Left ventricle myocardium superior (tissue), 1 donor: ENCODE measurements around the gene RAET1L. TPM values are rescaled to one million over a fixed set of nuclear protein-coding genes. Genes with fewer than 3 reads are reported as not detected.
"Not testable (repeated sequence)": the region's sequence is repeated elsewhere in the genome, so short reads cannot be mapped to it uniquely, and the experiment has no call there.

Source experiments
- ATAC-seq: fragments of 200-7000 bp; cut with Tn5 transposase; one replicate; pipeline ENCODE4 v1.9.1; 2020; ENCODE audit warnings: mild to moderate bottlenecking, moderate library complexity
- DNase-seq: peaks from one replicate; pipeline ENCODE4 v3.0.0-alpha.2; 2020
- intact Hi-C: fragments of 100-400 bp; cut with micrococcal nuclease; formaldehyde crosslinking; loops from one replicate; pipeline ENCODE4 v1.11.0; 2022
- total RNA-seq: library from RNA; stranded (reverse); fragmentation: NEBNext Ultra II Directional; extraction: Animal tissue kit (Norgen Biotek cat#: 25700); gene quantifications from one replicate; pipeline ENCODE4 v1.2.1, GENCODE V29; 2021
- donor health status: DM: no; HTN: yes; CAD: no; lungs with severe emphysema.

Gene RAET1L
- total RNA-seq, 1 donor from 2014 or later = not detected

GRCh38 chr6:149974825-149975224 is 50.5 kb downstream of the RAET1L start:
- ATAC-seq (no peak), DNase-seq (no peak)
- intact Hi-C loops = no loop called here

GRCh38 chr6:149974394-149974793 is 50.9 kb downstream of the RAET1L start:
- DNase-seq, intact Hi-C loops, ATAC-seq: not testable (repeated sequence)

- ATAC-seq (no peak), DNase-seq (no peak)
- intact Hi-C loops = no loop called here
These were observed 55.7 kb downstream of the RAET1L start for GRCh38 chr6:149969635-149970034.

- DNase-seq, intact Hi-C loops, ATAC-seq: not testable (repeated sequence)
These were observed 56.4 kb downstream of the RAET1L start for GRCh38 chr6:149968909-149969308.

Other genes with a start within 250 kb of the RAET1L start
- 21.5 TPM for gene LRP11, start 161.2 kb downstream of the RAET1L start, total RNA-seq
- gene RAET1E, start 127.4 kb downstream of the RAET1L start, total RNA-seq = 0.79 TPM
- 0.32 TPM for gene RAET1G, start 102.4 kb downstream of the RAET1L start, total RNA-seq
- gene ULBP2, start 83.5 kb downstream of the RAET1L start, total RNA-seq = 0.84 TPM
- gene ULBP1, start 61.6 kb downstream of the RAET1L start, total RNA-seq = 0.17 TPM
- gene ULBP3, start 43.6 kb upstream of the RAET1L start, total RNA-seq = 1.1 TPM
- 123 TPM for gene PPP1R14C, start 117.5 kb upstream of the RAET1L start, total RNA-seq